GM18526 (cell line): ENCODE results near the gene PDE4D.

ENCODE experiments used
- POLR2A ChIP-seq: IDR thresholded peaks from 3 replicates; pipeline ENCODE4 v1.6.1; 2011; ENCODE audit not compliant: insufficient read length; ENCODE audit errors: extremely low read depth

Gene PDE4D

DNA sequence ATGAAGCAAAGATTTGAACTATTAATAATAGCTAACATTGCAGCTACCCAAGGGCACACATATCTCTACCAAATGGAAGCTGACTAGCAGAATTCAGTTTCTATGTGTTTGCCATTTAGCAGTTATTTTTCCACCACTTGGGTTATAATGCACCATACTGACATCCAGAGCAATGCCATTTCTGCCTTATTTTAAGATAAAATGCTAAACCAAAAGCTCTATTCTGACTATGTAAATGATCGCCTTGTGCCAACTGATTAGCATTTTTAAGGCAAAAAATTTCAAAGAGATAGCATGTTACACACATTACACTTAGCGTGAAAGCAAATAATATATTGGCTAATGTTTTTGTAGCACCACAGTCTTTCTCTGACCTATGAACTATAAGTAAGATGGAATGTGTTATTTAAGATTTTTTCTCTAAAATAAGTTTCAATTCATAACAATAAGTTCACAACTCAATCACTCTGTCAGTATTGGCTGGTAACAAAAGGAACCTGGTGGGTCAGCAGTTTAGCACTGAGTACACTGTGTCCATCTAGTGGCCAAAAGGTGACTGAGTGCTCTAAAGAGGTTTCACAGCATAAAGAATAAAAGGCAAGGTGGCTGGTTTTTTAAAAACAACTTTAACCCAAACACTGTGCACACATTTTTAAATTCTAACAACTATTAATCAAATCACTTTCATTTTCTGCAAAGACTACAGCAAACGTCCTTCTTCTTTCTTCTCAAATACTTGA is 443.5 kb downstream of the PDE4D start:
- TF ChIP-seq POLR2A = no peak

DNA sequence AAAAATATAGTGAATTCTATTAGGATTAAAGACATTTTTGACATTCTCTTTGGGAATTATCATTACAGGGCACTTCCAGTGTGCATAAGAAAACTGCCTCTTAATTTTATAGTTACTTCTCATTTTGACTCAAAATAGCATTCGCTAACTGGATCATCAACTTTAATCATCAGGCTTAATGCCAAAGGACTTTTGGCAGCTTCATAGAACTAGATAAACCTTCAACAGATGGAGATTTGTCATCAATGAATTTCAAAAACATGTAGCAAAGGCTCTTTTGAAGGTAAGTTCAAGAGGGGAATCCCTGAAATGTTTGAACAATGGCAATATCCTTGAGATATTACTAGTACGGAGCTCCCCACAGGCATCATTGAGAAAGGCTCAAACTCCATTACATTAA is 447.2 kb downstream of the PDE4D start:
- TF ChIP-seq POLR2A = no peak

DNA sequence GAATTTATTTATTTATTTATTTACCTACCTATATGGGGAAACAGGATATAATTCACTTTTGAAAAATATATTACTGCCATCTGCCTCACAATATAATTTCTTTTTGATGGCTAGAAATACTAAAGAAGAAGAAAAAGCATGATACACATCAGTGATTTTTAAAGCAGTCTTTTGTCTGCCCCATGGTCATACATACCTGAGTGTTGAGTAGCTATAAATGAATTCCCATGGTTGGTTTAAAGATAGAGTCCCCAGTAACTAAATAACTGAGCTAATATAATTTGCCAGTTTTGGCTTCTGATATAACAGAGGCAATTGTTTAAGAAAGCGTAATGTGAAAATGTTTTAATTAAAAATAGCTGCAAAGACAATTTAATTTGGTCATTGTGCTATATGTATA is 447.8 kb downstream of the PDE4D start:
- TF ChIP-seq POLR2A = no peak

DNA sequence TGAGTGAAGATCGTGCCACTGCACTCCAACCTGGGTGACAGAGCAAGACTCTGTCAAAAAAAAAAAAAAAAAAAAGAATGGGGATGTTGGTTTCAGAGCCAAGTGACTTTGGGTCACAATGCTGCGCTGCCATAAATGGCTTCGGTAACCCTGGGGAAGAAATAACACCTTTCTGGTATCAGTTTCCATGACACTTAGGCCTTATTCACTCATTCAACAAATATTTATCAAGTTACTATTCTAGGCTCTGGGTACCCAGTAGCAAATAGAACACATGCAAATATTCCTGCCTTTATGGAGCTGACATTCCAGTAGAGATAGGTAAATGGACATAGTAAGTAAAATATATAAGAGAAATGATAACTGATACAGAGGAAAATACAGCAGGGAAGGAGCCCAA is 454.2 kb downstream of the PDE4D start:
- TF ChIP-seq POLR2A = no peak

DNA sequence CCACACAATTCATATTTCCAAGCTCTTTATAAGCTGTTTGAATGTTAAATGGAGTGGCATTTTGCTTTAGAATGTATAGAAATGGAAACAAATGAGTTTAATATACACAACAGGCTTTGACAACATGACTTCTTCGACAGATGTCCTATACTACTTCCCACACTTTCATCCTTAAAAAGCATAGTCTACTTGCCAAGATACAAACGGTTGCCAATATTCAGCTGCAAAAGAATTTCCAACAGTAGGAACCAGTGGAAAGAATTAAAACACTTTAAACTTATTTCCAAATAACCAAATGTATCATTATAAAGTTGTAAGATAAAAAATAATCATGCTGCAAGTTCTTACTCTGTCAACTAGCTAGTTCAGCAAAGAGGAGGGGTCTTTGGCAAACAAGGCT is 456.4 kb downstream of the PDE4D start:
- TF ChIP-seq POLR2A = no peak

DNA sequence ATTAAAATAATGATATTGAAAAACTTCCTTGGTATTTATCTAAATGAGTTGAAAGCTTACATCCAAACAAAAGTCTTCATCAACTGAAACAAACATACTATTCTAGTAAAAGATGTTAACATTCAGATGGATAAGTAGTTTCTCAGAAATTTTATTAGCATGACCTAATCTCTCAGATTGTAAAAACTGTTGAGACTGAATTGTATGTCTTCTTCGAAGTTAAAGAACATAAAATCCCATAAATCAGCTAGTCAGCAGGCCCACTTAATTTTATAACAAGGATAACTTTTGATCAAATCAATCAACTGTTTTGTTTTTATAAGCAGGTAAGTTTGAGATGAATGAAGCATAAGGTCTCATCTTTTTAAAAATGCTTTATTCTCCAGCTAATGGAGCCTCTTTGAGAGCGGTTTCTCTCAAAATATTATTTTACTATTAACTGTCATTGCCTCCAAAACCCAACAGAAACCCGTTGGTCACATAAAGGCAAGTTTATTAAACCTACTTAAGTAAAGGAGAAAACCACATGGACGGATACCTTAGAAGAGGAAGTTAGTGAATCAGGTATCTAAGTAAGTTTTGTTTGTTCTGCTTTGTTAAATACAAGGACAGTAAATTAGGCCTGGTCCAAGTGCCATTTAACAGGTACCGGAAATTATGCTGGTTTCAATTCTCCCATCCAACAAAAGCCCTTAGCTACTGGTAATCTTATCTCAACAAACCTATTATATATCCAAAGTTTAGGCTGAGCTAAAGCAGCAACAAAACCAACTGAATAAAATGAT is 457.0 kb downstream of the PDE4D start:
- no peak for TF ChIP-seq POLR2A

DNA sequence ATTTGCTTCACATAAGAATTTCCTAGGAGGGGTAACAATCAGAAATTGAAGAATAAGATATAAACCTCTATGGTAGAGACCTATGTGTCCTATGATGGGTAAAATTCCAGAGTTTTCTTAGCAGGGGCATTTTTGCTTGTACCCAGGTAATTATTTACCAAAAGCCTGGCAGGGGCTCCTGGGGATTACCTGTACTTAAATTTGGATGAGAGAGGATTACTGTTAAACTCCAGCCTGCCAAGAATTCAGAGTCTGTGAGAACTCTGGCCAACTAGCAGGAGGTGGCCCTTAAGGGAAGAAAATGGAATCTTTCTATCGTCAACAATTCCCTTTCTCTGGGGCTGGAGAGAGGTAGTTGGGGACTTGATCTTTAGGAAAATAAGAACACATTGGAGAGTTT is 460.4 kb downstream of the PDE4D start:
- no peak for TF ChIP-seq POLR2A

DNA sequence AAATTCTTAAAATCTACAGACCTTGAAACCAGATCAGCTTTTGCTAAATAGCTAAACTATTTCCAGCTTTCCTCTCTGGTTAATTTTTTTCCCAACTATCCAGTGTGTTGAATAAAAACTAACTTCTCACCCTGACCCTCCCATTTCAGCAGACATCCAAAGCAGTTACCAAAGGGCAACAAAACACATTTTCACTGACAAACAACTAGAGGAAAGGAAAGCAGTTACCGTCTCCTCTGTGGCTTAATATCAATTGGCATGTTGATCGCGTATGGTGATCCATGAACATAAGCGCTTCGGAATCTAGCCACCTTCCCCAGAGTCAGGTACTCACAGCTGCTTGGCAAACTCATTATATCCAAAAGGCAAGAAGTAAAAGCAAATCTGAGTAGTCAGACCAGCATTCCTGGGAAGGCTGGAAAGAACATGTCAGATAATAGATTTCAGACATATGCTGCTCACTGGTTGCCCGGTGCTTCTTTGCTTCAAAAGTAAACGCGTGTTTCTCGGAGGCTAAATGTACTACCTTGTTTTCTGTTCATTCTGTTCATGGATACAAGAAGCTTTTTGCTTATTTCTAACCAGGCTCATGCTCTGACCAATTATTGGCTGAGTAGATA is 463.4 kb downstream of the PDE4D start:
- TF ChIP-seq POLR2A = no peak

DNA sequence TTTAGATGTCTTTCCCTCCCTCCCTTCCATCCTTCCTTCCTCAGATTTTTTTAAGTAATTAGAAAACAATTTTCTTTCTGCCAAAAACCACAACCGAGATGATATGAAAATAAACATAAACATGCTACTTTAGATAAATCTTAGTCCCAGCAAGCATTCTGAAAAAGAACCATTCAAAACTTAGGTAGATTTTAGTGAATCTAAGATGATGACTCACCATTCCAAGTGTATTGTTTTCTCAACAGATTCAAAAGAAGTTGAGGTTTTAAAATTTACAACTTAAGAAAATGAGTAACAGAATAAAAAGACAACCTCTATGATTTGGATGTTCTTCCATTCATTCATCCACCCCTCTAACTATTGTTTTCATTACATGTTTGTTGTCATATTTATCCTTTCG is 465.1 kb downstream of the PDE4D start:
- no peak for TF ChIP-seq POLR2A

DNA sequence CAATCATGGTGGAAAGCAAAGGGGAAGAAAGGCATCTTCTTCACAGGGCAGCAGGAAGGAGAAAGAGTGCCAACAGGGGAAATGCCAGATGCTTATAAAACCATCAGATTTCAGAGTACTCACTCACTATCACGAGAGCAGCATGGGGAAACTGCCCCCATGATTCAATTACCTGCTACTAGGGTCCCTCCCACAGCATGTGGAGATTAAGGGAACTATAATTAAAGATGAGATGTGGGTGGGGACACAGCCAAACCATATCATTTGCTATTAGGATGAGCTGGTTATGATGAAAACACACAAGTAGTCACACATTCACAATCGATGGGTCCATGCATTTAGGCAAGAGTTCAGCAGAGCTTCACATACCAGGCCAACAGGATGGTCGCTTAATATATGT is 469.0 kb downstream of the PDE4D start:
- no peak for TF ChIP-seq POLR2A

DNA sequence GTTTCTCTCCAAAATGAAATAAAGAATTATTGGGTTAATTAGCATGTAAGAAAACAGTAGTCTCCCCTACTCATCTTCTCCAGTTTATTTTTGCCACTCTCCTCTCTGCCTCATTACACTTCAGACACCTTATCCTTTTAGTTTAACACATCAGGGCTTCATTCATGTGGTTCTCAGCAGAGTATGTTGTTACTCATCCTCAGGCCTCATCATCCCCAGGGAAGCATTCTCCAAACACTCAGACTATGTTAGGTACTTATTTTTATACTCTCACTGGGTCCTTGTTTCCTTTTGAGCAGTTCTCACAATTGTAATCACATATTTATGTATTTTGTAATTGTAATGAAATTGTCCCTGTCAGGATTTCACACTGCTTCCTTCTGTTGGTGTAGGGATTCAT is 470.5 kb downstream of the PDE4D start:
- TF ChIP-seq POLR2A = no peak

DNA sequence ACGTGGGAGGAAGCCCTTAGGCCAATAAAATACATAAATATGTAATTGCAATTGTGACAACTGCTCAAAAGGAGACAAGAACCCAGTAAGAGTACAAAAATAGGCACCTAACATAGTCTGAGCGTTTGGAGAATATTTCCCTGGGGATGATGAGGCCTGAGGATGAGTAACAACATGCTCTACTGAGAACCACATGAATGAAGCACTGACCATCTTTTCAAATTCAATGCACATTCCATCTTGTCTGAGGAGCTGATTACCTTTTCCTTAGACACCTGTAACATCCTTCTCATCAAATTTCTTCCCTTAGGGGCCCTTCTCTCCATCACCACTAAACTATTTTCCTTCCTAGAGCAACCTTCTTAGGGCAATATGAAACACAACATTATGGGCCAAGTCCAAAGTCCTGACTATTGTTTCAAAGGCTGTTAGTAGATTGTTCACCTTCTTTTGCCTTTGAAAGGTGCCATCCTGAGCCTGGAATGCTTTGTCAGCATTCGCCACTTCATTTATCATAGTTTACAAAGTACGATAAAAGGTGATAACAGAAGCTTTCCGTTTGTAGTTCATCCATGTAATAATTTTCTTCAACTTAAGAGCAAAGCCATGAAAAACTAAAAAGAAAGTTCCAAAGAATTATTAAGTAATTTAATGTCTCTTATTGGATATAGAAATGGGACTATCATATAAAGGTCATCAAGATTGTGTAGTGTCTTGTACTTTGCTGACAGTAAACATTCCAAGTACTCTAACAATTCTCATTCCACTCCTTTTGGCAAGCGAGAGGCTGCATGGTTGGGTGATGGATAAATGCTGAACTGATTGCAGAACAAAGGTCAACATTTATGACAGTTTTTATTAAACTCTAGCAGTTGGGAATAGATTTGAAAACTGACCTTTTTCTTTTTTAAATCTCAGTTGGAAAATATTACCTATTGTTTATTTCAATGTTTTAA is 471.3 kb downstream of the PDE4D start:
- TF ChIP-seq POLR2A = no peak

DNA sequence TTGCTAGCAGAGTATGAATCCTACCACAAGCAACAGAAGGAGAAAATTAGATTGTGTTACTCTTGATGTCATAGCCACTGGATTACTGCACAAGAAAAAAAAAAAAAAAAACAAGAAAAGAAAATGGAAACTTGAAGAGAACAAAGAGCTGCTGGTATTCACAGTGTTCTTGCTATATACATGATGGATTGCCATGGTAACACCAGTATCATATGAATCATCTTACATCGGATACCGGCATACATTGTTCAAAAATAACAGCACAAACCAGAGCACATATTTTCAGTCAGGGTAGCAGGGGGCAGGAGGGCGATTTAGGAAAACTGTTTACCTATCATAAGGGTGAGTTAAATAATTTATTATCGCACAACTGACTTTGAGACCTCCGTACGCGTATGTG is 472.9 kb downstream of the PDE4D start:
- TF ChIP-seq POLR2A = no peak

DNA sequence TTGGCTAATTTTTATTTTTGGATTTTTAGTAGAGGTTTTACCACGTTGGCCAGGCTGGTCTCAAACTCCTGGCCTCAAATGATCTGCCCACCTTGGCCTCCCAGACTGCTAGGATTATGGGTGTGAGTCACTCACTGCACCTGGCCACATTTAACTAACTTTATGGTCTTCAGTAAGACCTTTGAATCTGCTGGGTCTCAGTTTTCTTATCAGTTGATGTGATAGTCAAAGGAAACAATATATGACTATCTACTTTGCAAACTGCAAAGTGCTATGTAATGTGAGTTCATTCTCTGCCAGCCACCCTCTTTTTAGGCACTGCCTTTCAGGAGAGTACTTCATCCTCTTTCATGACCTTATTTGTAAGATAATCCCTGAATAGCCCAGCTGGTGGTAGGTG is 474.7 kb downstream of the PDE4D start:
- no peak for TF ChIP-seq POLR2A

DNA sequence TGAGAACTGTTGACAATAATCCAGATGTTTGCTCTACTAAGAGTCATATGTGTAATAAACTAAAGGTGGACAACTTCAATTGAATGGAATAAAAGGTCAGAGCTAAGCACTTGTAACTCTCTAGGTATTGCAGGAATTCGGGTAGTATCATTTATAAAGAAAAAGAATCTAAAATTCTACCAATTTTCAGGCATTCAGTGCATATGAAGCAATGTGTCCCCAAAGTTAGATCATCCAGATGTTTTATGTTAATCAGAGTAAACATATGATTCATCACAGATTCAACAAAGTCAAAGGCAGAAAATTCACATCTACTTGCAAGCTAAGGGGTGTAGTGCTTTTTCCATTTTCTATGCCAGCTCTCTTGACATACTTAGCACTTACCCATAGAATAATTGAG is 477.1 kb downstream of the PDE4D start:
- no peak for TF ChIP-seq POLR2A
